ENCODE data around the gene SPEF1.

Gene SPEF1

GRCh38 chr20:3744806-3745685 is 36.2 kb downstream of the SPEF1 start:
- DNase-seq = no peak

- no peak for DNase-seq
Measured at GRCh38 chr20:3744037-3744436, 37.2 kb downstream of the SPEF1 start.

GRCh38 chr20:3743251-3743650 is 38.0 kb downstream of the SPEF1 start:
- DNase-seq = no peak

- DNase-seq = no peak
Measured at GRCh38 chr20:3741836-3742458, 39.3 kb downstream of the SPEF1 start.

GRCh38 chr20:3740615-3741301 is 40.5 kb downstream of the SPEF1 start:
- DNase-seq = no peak

- no peak for DNase-seq
Measured at GRCh38 chr20:3739926-3740451, 41.3 kb downstream of the SPEF1 start.

GRCh38 chr20:3739054-3739925 is 42.0 kb downstream of the SPEF1 start:
- no peak for DNase-seq

- DNase-seq = no peak
Measured at GRCh38 chr20:3738111-3739053, 42.9 kb downstream of the SPEF1 start.

GRCh38 chr20:3735768-3736167 is 45.5 kb downstream of the SPEF1 start:
- no peak for DNase-seq

- peak; percentile 57 for DNase-seq
Measured at GRCh38 chr20:3734111-3734843, 47.0 kb downstream of the SPEF1 start.

- no peak for DNase-seq
Measured at GRCh38 chr20:3733119-3733995, 47.9 kb downstream of the SPEF1 start.

- DNase-seq = no peak
Measured at GRCh38 chr20:3732327-3733118, 48.7 kb downstream of the SPEF1 start, which contains the start of gene HSPA12B. HSPA12B (plus strand) TSS chr20:3732685; CDS start chr20:3738675, 5,990 bp downstream.

- no peak for DNase-seq
Measured at GRCh38 chr20:3731944-3732326, 49.3 kb downstream of the SPEF1 start.

- no peak for DNase-seq
Measured at GRCh38 chr20:3730803-3731672, 50.2 kb downstream of the SPEF1 start.

- no peak for DNase-seq
Measured at GRCh38 chr20:3729811-3730540, 51.3 kb downstream of the SPEF1 start.

- DNase-seq = no peak
Measured at GRCh38 chr20:3729378-3729777, 51.9 kb downstream of the SPEF1 start.

- DNase-seq = no peak
Measured at GRCh38 chr20:3728876-3729275, 52.4 kb downstream of the SPEF1 start.

All from DMS79 treated with DMSO at 0.1 percent for 48 hours (cell line).